HTERT RPE-1 (cell line): ENCODE measurements around the gene CMSS1.
"Not testable (repeated sequence)": the region's sequence is repeated elsewhere in the genome, so short reads cannot be mapped to it uniquely, and the experiment has no call there.

Experiments used
- in situ Hi-C: fragments of 300-500 bp; cut with MboI; formaldehyde crosslinking; loops from 4 replicates; pipeline ENCODE4 v1.14.3; 2020; ENCODE audit warnings: low sequenced_read_pairs

CMSS1 gene

GRCh38 chr3:100075196-100075595 is 257.5 kb downstream of the CMSS1 start:
- in situ Hi-C loops: no loop called here

- in situ Hi-C loops: no loop called here
Observed at GRCh38 chr3:100075851-100076730, 258.4 kb downstream of the CMSS1 start.

GRCh38 chr3:100076731-100077529 is 259.3 kb downstream of the CMSS1 start:
- in situ Hi-C loops: no loop called here

- in situ Hi-C loops: no loop called here
Observed at GRCh38 chr3:100079328-100079727, 261.7 kb downstream of the CMSS1 start.

GRCh38 chr3:100080573-100080972 is 262.9 kb downstream of the CMSS1 start:
- in situ Hi-C loops: no loop called here

GRCh38 chr3:100081311-100081710 is 263.6 kb downstream of the CMSS1 start:
- in situ Hi-C loops: no loop called here

- in situ Hi-C loops: no loop called here
Observed at GRCh38 chr3:100081986-100082692, 264.5 kb downstream of the CMSS1 start.

GRCh38 chr3:100082714-100083113 is 265.1 kb downstream of the CMSS1 start:
- in situ Hi-C loops: no loop called here

- in situ Hi-C loops: no loop called here
Observed at GRCh38 chr3:100083209-100083608, 265.5 kb downstream of the CMSS1 start.

- in situ Hi-C loops: no loop called here
Observed at GRCh38 chr3:100084100-100084806, 266.6 kb downstream of the CMSS1 start.

GRCh38 chr3:100086401-100086800 is 268.7 kb downstream of the CMSS1 start:
- in situ Hi-C loops: no loop called here

- in situ Hi-C loops: no loop called here
Observed at GRCh38 chr3:100087198-100087597, 269.5 kb downstream of the CMSS1 start.

GRCh38 chr3:100088735-100089368 is 271.2 kb downstream of the CMSS1 start:
- in situ Hi-C loops: no loop called here

GRCh38 chr3:100089812-100090668 is 272.4 kb downstream of the CMSS1 start:
- in situ Hi-C loops: no loop called here

GRCh38 chr3:100090669-100091005 is 273.0 kb downstream of the CMSS1 start:
- in situ Hi-C loops: no loop called here

GRCh38 chr3:100093831-100094230 is 276.2 kb downstream of the CMSS1 start:
- in situ Hi-C loops: no loop called here

- in situ Hi-C loops: not testable (repeated sequence)
Observed at GRCh38 chr3:100096286-100096685, 278.6 kb downstream of the CMSS1 start.

- in situ Hi-C loops: no loop called here
Observed at GRCh38 chr3:100096866-100097265, 279.2 kb downstream of the CMSS1 start.
